NB4 (cell line): Measurements from ENCODE around the gene CLASP1.

Experiments
- MYC ChIP-seq: IDR thresholded peaks from 2 replicates; pipeline ENCODE4 v1.6.1; 2011; ENCODE audit warnings: low read depth, low read length
- POLR2A ChIP-seq: IDR thresholded peaks from 2 replicates; pipeline ENCODE4 v1.6.1; 2011; ENCODE audit warnings: mild to moderate bottlenecking; ENCODE audit not compliant: insufficient read length; ENCODE audit errors: extremely low read depth
- TF ChIP-seq, protein P1 (sequence below): IDR thresholded peaks from one replicate; pipeline ENCODE4 v1.5.1; 2012; ENCODE audit warnings: low read depth, low read length
- TF ChIP-seq, protein P2 (sequence below): IDR thresholded peaks from 2 replicates; pipeline ENCODE4 v1.6.1; 2011; ENCODE audit warnings: low read depth, low read length

DNA sequence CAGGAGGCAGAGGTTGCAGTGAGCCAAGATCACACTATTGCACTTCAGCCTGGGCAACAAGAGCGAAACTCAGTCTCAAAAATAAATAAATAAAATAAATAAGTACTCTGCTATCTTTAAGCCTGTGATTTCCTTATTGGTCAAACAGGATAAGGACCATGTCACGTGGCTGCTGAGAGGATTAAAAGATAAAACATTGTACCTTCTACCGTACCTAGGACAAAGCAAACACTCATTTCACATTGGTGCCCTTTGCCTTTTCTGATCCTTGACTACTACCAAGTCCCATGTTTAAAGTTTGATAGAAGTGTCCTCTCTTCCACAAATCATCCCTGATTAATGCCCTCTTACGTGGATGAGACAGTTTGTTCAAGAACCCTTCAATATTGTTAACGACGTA is 244.0 kb downstream of the CLASP1 start:
- TF ChIP-seq, protein P1, sequence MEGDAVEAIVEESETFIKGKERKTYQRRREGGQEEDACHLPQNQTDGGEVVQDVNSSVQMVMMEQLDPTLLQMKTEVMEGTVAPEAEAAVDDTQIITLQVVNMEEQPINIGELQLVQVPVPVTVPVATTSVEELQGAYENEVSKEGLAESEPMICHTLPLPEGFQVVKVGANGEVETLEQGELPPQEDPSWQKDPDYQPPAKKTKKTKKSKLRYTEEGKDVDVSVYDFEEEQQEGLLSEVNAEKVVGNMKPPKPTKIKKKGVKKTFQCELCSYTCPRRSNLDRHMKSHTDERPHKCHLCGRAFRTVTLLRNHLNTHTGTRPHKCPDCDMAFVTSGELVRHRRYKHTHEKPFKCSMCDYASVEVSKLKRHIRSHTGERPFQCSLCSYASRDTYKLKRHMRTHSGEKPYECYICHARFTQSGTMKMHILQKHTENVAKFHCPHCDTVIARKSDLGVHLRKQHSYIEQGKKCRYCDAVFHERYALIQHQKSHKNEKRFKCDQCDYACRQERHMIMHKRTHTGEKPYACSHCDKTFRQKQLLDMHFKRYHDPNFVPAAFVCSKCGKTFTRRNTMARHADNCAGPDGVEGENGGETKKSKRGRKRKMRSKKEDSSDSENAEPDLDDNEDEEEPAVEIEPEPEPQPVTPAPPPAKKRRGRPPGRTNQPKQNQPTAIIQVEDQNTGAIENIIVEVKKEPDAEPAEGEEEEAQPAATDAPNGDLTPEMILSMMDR = no peak
- TF ChIP-seq, protein P2, sequence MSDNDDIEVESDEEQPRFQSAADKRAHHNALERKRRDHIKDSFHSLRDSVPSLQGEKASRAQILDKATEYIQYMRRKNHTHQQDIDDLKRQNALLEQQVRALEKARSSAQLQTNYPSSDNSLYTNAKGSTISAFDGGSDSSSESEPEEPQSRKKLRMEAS = no peak
- TF ChIP-seq POLR2A (no peak), MYC (no peak)
